GM12892 (cell line): ENCODE results near the gene CLDN15.

Source experiments
- POLR2A ChIP-seq: IDR thresholded peaks from 2 replicates; pipeline ENCODE4 v1.6.1; 2011; ENCODE audit warnings: low read depth, low read length, control low read depth
- POLR2AphosphoS5 ChIP-seq: IDR thresholded peaks from 2 replicates; pipeline ENCODE4 v1.6.1; 2011; ENCODE audit warnings: low read depth, low read length, control low read depth
- TAF1 ChIP-seq: IDR thresholded peaks from 2 replicates; pipeline ENCODE4 v1.6.1; 2011; ENCODE audit warnings: low read depth, mild to moderate bottlenecking, control low read depth, low read length, borderline replicate concordance

GRCh38 chr7:101216860-101217387 is 20.7 kb downstream of the CLDN15 start:
- TF ChIP-seq TAF1 (no peak), POLR2A (no peak), POLR2AphosphoS5 (no peak)
